Measurements from ENCODE around the gene MICU2. TPM values are rescaled to one million over a fixed set of nuclear protein-coding genes. Genes with fewer than 3 reads are reported as not detected.

Gene MICU2
- total and polyA plus RNA-seq, 2 of the 4 experiments (the other 2 are of a cell fraction), result 14.9 to 25.0 TPM

DNA sequence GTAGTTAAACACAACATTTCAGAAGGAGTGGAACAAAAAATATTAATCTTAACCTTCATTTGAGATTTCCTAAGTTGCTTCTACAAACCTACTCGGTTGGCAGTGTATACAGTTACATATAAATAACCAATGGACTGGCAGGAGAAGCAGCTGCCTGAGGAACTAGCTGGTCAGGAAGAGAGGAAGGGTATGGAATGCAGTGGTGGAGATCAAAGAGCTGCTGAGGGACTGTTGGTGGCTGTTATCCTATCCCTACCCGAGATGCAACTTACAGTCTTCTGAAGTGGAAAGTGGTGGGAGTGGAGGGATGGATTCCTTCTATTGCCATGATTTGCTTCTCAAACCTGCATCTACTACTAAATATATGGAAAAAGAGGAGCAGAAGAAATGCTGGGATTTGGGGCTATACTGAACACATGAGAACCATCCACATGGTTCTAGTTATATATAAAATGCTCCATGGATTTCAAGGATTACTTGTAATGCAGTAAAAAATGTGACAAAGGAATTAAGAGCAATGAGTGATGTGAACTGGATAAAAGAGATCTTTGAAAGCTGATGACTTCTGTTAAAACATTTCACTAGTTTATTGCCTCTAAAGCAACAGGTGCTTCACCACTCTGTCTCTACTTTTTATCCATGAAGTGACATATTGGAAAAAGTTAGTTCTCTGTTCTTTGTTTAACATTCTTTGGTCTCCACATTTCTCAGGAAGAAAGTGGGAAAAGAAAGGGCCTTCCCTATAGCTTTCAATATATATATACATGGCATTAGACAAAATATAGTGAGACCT lies 29.9 kb downstream of the MICU2 start:
- no CpG with 5 or more reads among the region's 2 CpGs for whole genome bisulfite sequencing, 2 experiments (ENCODE audit: extremely low coverage in 2 of 2, insufficient read length in 1 of 2)
- Histone ChIP-seq H3K9me1 (ENCODE audit: insufficient read depth, low read length) (peaks cover 3% of the 10 kb centered on the region; the same call in 1 of the 2 replicates), H3K14ac (replicated peaks; ENCODE audit: low read depth, low read length) (0 out of 2 replicates have a peak overlapping the region, but pooled peaks have one; percentile 26), H3K4me1 (ENCODE audit: control insufficient read depth, insufficient read depth, low read length) (peaks cover 1% of the 10 kb centered on the region), H2AK9ac (replicated peaks; ENCODE audit: low read depth, low read length, poor library complexity) (peak overlapping the region; percentile 13), H3K4me3 (ENCODE audit: insufficient read depth, low read depth, low read length) (no peak overlapping the region), H2BK15ac (ENCODE audit: low read depth, low read length) (no peak overlapping the region), H2BK5ac (ENCODE audit: low read depth, low read length, poor library complexity, severe bottlenecking) (no peak overlapping the region), H3K9ac (ENCODE audit: low read depth, low read length) (no peak overlapping the region), H3K9me3 (ENCODE audit: control insufficient read depth, insufficient read depth, low read length) (no peaks in the 10 kb centered on the region), H4K91ac (ENCODE audit: insufficient read depth, low read depth, low read length) (no peak overlapping the region), H2BK120ac (ENCODE audit: low read depth, low read length) (no peak overlapping the region), H4K5ac (ENCODE audit: low read depth, low read length) (no peak overlapping the region), H3K4me2 (ENCODE audit: low read depth, low read length) (no peak overlapping the region), H3K4ac (ENCODE audit: low read depth, low read length) (no peak overlapping the region), H3K23ac (ENCODE audit: low read depth, low read length) (no peak overlapping the region), H3K56ac (ENCODE audit: extremely low read depth, insufficient read depth, low read length) (no peak overlapping the region), H4K8ac (ENCODE audit: low read depth in 2 of 2, low read length in 2 of 2) (no peak overlapping the region), H3K79me1 (ENCODE audit: low read depth in 1 of 2, low read length in 2 of 2) (peaks cover 20 to 55% of the 10 kb centered on the region in 2 experiments), H3K18ac (ENCODE audit: low read depth, low read length) (no peak overlapping the region), H2BK20ac (ENCODE audit: low read depth, low read length) (no peak overlapping the region), H2AK5ac (ENCODE audit: low read depth, low read length) (no peak overlapping the region), H3K27me3 (ENCODE audit: control insufficient read depth, insufficient read depth, low read length) (no peaks in the 10 kb centered on the region), H2AFZ (replicated peaks; ENCODE audit: low read length, poor library complexity) (no peak overlapping the region), H4K20me1 (ENCODE audit: insufficient read depth, low read length) (peaks cover 3% of the 10 kb centered on the region; the same call in 1 of the 2 replicates), H3K27ac (ENCODE audit: insufficient read depth, low read length) (no peak overlapping the region), H3K36me3 (ENCODE audit: control insufficient read depth, insufficient read depth, low read length) (no peaks in the 10 kb centered on the region)
- ChIA-PET CTCF (no interaction called here), POLR2A (ENCODE audit: unreplicated experiment) (no interaction called here)
- ATAC-seq (ENCODE audit: low read depth) (peak; percentile 43; the same call in 1 of the 2 replicates), DNase-seq (no peak)
- intact Hi-C loops (cut with micrococcal nuclease), result no loop called here
- dilution Hi-C loops (cut with HindIII; ENCODE audit: low sequenced_read_pairs, unreplicated experiment), result no loop called here
- no TSS peak for BruUV-seq (replicated peaks)
- no peak for TF ChIP-seq MXI1 (IDR thresholded peaks at IDR 0.05; ENCODE audit: borderline replicate concordance, low read depth, low read length)
- TF ChIP-seq, protein P1, sequence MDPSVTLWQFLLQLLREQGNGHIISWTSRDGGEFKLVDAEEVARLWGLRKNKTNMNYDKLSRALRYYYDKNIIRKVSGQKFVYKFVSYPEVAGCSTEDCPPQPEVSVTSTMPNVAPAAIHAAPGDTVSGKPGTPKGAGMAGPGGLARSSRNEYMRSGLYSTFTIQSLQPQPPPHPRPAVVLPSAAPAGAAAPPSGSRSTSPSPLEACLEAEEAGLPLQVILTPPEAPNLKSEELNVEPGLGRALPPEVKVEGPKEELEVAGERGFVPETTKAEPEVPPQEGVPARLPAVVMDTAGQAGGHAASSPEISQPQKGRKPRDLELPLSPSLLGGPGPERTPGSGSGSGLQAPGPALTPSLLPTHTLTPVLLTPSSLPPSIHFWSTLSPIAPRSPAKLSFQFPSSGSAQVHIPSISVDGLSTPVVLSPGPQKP (IDR thresholded peaks at IDR 0.05; ENCODE audit: borderline replicate concordance, low read depth, low read length), result no peak
- no peak for TF ChIP-seq POLR2A (IDR thresholded peaks at IDR 0.05; ENCODE audit: low read depth, low read length)
- no peak for TF ChIP-seq CTCF (conservative IDR thresholded peaks at IDR 0.05; ENCODE audit: low read depth, low read length)
- no peak for TF ChIP-seq CEBPB (IDR thresholded peaks at IDR 0.05; ENCODE audit: low read depth, low read length)
- no peak for TF ChIP-seq CHD1 (IDR thresholded peaks at IDR 0.05; ENCODE audit: low read depth, low read length)
- TF ChIP-seq USF2 (IDR thresholded peaks at IDR 0.05; ENCODE audit: low read depth, low read length), result no peak
- TF ChIP-seq RAD21 (IDR thresholded peaks at IDR 0.05; ENCODE audit: low read length), result no peak
- in situ Hi-C loops (cut with MboI; ENCODE audit: low sequenced_read_pairs), result no loop called here

Data from IMR-90 (cell line).